HG02571 (cell line): Measurements from ENCODE around the gene EXOC4.

Experiments used
- ATAC-seq: cut with Tn5 transposase; IDR thresholded peaks from one replicate; pipeline ENCODE4 v1.9.1; 2021; ENCODE audit warnings: mild to moderate bottlenecking, moderate library complexity; ENCODE audit not compliant: unreplicated experiment

EXOC4 gene

GRCh38 chr7:133412942-133413341 lies 160.1 kb downstream of the EXOC4 start:
- no peak for ATAC-seq

GRCh38 chr7:133419041-133419440 lies 166.2 kb downstream of the EXOC4 start:
- ATAC-seq = no peak

GRCh38 chr7:133423618-133424017 lies 170.7 kb downstream of the EXOC4 start:
- ATAC-seq = no peak

GRCh38 chr7:133428326-133428725 lies 175.4 kb downstream of the EXOC4 start:
- ATAC-seq = no peak

GRCh38 chr7:133428876-133429275 lies 176.0 kb downstream of the EXOC4 start:
- ATAC-seq = no peak

- ATAC-seq = no peak
Observed at GRCh38 chr7:133429371-133429770, 176.5 kb downstream of the EXOC4 start.

- ATAC-seq = no peak
Observed at GRCh38 chr7:133431134-133431724, 178.4 kb downstream of the EXOC4 start.

- no peak for ATAC-seq
Observed at GRCh38 chr7:133433165-133433812, 180.4 kb downstream of the EXOC4 start.

- ATAC-seq = no peak
Observed at GRCh38 chr7:133434246-133434865, 181.5 kb downstream of the EXOC4 start.

- ATAC-seq = no peak
Observed at GRCh38 chr7:133436014-133436428, 183.1 kb downstream of the EXOC4 start.

GRCh38 chr7:133437544-133437943 lies 184.7 kb downstream of the EXOC4 start:
- no peak for ATAC-seq

- ATAC-seq = no peak
Observed at GRCh38 chr7:133442818-133443217, 189.9 kb downstream of the EXOC4 start.

- ATAC-seq = no peak
Observed at GRCh38 chr7:133445617-133446016, 192.7 kb downstream of the EXOC4 start.

- no peak for ATAC-seq
Observed at GRCh38 chr7:133448012-133448411, 195.1 kb downstream of the EXOC4 start.

GRCh38 chr7:133452577-133452976 lies 199.7 kb downstream of the EXOC4 start:
- no peak for ATAC-seq

- no peak for ATAC-seq
Observed at GRCh38 chr7:133458688-133459087, 205.8 kb downstream of the EXOC4 start.

GRCh38 chr7:133461421-133461820 lies 208.5 kb downstream of the EXOC4 start:
- ATAC-seq = no peak

GRCh38 chr7:133475655-133476054 lies 222.8 kb downstream of the EXOC4 start:
- no peak for ATAC-seq

GRCh38 chr7:133477791-133478190 lies 224.9 kb downstream of the EXOC4 start:
- ATAC-seq = no peak

GRCh38 chr7:133478591-133479135 lies 225.8 kb downstream of the EXOC4 start:
- no peak for ATAC-seq

- no peak for ATAC-seq
Observed at GRCh38 chr7:133479456-133480065, 226.7 kb downstream of the EXOC4 start.

- ATAC-seq = no peak
Observed at GRCh38 chr7:133480868-133481267, 228.0 kb downstream of the EXOC4 start.
